ENCODE data around the gene SMYD3. TPM values are rescaled to one million over a fixed set of nuclear protein-coding genes. Genes with fewer than 3 reads are reported as not detected.

The SMYD3 gene
- total RNA-seq, 4 donors from 2014 or later, result 8.4 to 25.7 (median 14.4) TPM

GRCh38 chr1:246483569-246483933, 23.5 kb downstream of the SMYD3 start:
- intact Hi-C loops (cut with DNase I; ENCODE audit: low total_unique reads), result no loop called here
- H3K4me3 ChIP-seq (ENCODE audit: low read depth, poor library complexity, severe bottlenecking), result no peak overlapping the region
- TF ChIP-seq POLR2A (IDR thresholded peaks at IDR 0.05), result no peak
- TF ChIP-seq, protein P1, sequence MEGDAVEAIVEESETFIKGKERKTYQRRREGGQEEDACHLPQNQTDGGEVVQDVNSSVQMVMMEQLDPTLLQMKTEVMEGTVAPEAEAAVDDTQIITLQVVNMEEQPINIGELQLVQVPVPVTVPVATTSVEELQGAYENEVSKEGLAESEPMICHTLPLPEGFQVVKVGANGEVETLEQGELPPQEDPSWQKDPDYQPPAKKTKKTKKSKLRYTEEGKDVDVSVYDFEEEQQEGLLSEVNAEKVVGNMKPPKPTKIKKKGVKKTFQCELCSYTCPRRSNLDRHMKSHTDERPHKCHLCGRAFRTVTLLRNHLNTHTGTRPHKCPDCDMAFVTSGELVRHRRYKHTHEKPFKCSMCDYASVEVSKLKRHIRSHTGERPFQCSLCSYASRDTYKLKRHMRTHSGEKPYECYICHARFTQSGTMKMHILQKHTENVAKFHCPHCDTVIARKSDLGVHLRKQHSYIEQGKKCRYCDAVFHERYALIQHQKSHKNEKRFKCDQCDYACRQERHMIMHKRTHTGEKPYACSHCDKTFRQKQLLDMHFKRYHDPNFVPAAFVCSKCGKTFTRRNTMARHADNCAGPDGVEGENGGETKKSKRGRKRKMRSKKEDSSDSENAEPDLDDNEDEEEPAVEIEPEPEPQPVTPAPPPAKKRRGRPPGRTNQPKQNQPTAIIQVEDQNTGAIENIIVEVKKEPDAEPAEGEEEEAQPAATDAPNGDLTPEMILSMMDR (IDR thresholded peaks at IDR 0.05), result no peak

GRCh38 chr1:246482805-246483568, 24.1 kb downstream of the SMYD3 start:
- TF ChIP-seq, protein P1 (IDR thresholded peaks at IDR 0.05), result no peak
- no peak for TF ChIP-seq POLR2A (IDR thresholded peaks at IDR 0.05)
- 51 to 55% methylated on average over 4 of the region's 4 CpGs for WGBS, 2 donors
- no peak for DNase-seq (ENCODE audit: low spot score in 2 of 2)
- intact Hi-C loops (cut with DNase I; ENCODE audit: low total_unique reads), result no loop called here
- no peak overlapping the region for H3K4me3 ChIP-seq (ENCODE audit: low read depth, poor library complexity, severe bottlenecking)

More at GRCh38 chr1:246483569-246483933, 23.5 kb downstream of the SMYD3 start:
- no peak for DNase-seq (ENCODE audit: low spot score in 2 of 2)

DNA sequence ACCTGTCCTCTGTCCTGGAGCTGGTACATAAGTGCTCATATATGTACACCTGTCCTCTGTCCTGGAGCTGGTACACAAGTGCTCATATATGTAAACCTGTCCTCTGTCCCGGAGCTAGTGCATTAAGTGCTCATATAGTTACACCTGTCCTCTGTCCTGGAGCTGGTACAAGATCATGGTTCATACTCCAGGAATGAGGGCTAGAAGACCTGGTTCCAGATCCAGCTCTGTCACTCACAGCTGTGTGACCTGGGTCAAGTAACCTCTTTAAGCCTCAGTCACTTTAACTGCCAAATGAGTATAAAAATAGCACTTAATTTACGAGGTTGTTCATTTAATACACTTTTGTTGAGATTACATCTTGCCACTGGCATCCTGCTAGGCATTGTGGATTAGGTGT, 28.0 kb downstream of the SMYD3 start:
- no peak for DNase-seq (ENCODE audit: low spot score in 2 of 2)
- intact Hi-C loops (cut with DNase I; ENCODE audit: low total_unique reads), result no loop called here
- TF ChIP-seq POLR2A (IDR thresholded peaks at IDR 0.05), result no peak
- TF ChIP-seq, protein P1 (IDR thresholded peaks at IDR 0.05), result no peak
- H3K4me3 ChIP-seq (ENCODE audit: low read depth, poor library complexity, severe bottlenecking), result no peak overlapping the region
- WGBS, 2 donors, result 84 to 91% methylated on average over 2 of the region's 2 CpGs

DNA sequence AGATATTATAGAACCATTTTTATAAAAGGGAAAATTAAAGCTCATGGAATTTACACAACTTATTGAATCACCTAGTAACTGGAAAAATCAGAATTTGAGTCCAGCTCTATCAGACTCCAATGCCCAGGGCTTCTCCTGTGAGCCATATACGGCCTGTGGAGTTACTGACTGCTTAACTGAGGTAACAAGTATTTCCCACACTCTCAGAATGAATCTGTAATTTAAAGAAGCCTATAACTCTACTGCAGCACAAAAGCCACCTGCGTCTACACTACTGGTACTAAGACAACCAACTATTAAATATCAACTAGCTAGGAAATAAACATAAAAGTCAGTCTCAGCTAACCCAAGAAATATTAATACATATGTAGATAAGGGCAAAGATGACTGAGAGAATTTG, 29.4 kb downstream of the SMYD3 start:
- intact Hi-C loops (cut with DNase I; ENCODE audit: low total_unique reads), result no loop called here
- no peak for DNase-seq (ENCODE audit: low spot score in 2 of 2)
- 89 to 95% methylated on average over 2 of the region's 2 CpGs for WGBS, 2 donors
- TF ChIP-seq, protein P1 (IDR thresholded peaks at IDR 0.05), result no peak
- no peak for TF ChIP-seq POLR2A (IDR thresholded peaks at IDR 0.05)
- no peak overlapping the region for H3K4me3 ChIP-seq (ENCODE audit: low read depth, poor library complexity, severe bottlenecking)

GRCh38 chr1:246476771-246477170, 30.3 kb downstream of the SMYD3 start:
- DNase-seq (ENCODE audit: low spot score in 2 of 2), result no peak
- TF ChIP-seq, protein P1 (IDR thresholded peaks at IDR 0.05), result no peak
- TF ChIP-seq POLR2A (IDR thresholded peaks at IDR 0.05), result no peak
- intact Hi-C loops (cut with DNase I; ENCODE audit: low total_unique reads), result no loop called here
- WGBS, 2 donors, result 26 to 27% methylated on average over 1 of the region's 1 CpG
- no peak overlapping the region for H3K4me3 ChIP-seq (ENCODE audit: low read depth, poor library complexity, severe bottlenecking)

DNA sequence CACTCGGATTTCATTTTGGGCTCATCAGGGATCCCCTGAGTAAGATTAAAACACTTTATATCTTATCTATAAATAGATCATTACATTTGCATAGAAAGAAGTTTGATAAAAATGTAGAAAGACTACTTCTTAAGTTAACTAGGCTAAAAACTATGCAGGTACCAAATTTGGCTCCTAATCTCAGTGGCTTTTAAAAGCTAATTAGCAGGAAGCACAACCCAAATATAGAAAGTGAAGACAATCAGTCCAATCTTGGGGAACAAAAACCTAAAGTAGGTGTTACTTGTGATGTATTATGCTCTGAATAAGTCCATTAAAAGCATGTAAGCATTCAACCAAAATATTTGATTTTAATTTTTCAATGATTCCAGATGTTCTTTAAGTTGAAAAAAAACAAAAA, 35.4 kb downstream of the SMYD3 start:
- 46 to 64% methylated on average over 1 of the region's 1 CpG for WGBS, 2 donors
- no peak overlapping the region for H3K4me3 ChIP-seq (ENCODE audit: low read depth, poor library complexity, severe bottlenecking)
- intact Hi-C loops (cut with DNase I; ENCODE audit: low total_unique reads), result no loop called here
- TF ChIP-seq, protein P1 (IDR thresholded peaks at IDR 0.05), result no peak
- TF ChIP-seq POLR2A (IDR thresholded peaks at IDR 0.05), result no peak
- no peak for DNase-seq (ENCODE audit: low spot score in 2 of 2)
